GM12878 (cell line): ENCODE data around the gene SORCS2. TPM values are rescaled to one million over a fixed set of nuclear protein-coding genes. Genes with fewer than 3 reads are reported as not detected.

Experiments
- ATAC-seq: fragments of 200-7000 bp; cut with Tn5 transposase; 3 replicates; pipeline ENCODE4 v1.9.1; 2020; ENCODE audit warnings: mild to moderate bottlenecking, moderate library complexity
- BruUV-seq: library from RNA; stranded (reverse); fragments of 400-500 nt; replicated peaks from 2 replicates; lab custom pipeline; 2021; lab: Mats Ljungman, UMichigan
- CTCF ChIA-PET: fragments of 300-600 bp; sonication (Branson Sonifier 250); formaldehyde crosslinking; extraction: SDS; loops from one replicate; lab custom pipeline; 2021; ENCODE audit warnings: inconsistent platforms; lab: Yijun Ruan, JAX
- POLR2A ChIA-PET: fragments of 350-600 bp; formaldehyde crosslinking; extraction: SDS; loops from one replicate; lab custom pipeline; 2021; ENCODE audit warnings: inconsistent platforms; lab: Charles Lee
- RAD21 ChIA-PET: fragments of 300-600 bp; sonication (Branson Sonifier 250); formaldehyde crosslinking; loops from one replicate; lab custom pipeline; 2023; ENCODE audit warnings: antibody characterized with exemption; ENCODE audit not compliant: unreplicated experiment; lab: Charles Lee
- SMC1A ChIA-PET: fragments of 300-600 bp; sonication (Branson Sonifier 250); formaldehyde crosslinking; loops from one replicate; lab custom pipeline; 2023; ENCODE audit not compliant: unreplicated experiment, uncharacterized antibody; lab: Charles Lee
- DNase-seq: peaks from one replicate; pipeline ENCODE4 v3.0.0-alpha.2; 2011; ENCODE audit warnings: low read depth, low spot score
- FAIRE-seq: peaks from 3 replicates; lab custom pipeline; 2011; peaks lifted over from hg19 to GRCh38; lab: Jason Lieb, UNC
- H2AFZ ChIP-seq: 2 replicates; pipeline ENCODE4 v1.6.0; 2011; ENCODE audit warnings: low read depth, low read length, control low read depth; ENCODE audit not compliant: control insufficient read depth
- H3K27ac ChIP-seq: 2 replicates; pipeline ENCODE4 v1.5.1; 2011; ENCODE audit warnings: control low read depth; ENCODE audit not compliant: control insufficient read depth, insufficient read depth
- H3K27me3 ChIP-seq, 2 experiments: replicated peaks in 1 of 2; 2 replicates each; pipeline versions ENCODE4 v1.6.0 to v1.6.1; 2011; ENCODE audit warnings: low read length in 1 of 2; ENCODE audit not compliant: control insufficient read depth in 2 of 2, insufficient read depth in 2 of 2
- H3K36me3 ChIP-seq, 2 experiments: 2 replicates each; pipeline ENCODE4 v1.5.1; 2011; ENCODE audit warnings: low read length in 1 of 2; ENCODE audit not compliant: control insufficient read depth in 2 of 2, insufficient read depth in 2 of 2
- H3K4me1 ChIP-seq: 2 replicates; pipeline ENCODE4 v1.6.1; 2011; ENCODE audit warnings: mild to moderate bottlenecking, low read length, moderate library complexity, mixed read lengths; ENCODE audit not compliant: control insufficient read depth, insufficient read depth
- H3K4me2 ChIP-seq: 2 replicates; pipeline ENCODE4 v1.6.0; 2011; ENCODE audit warnings: control low read depth; ENCODE audit not compliant: control insufficient read depth, insufficient read depth
- H3K4me3 ChIP-seq: fragments of 200-600 bp; sonication (generic); 2 replicates; pipeline ENCODE4 v1.5.1; 2016
- H3K79me2 ChIP-seq: 2 replicates; pipeline ENCODE4 v1.6.0; 2011; ENCODE audit warnings: low read length; ENCODE audit not compliant: control insufficient read depth, insufficient read depth
- H3K9ac ChIP-seq: 2 replicates; pipeline ENCODE4 v1.8.0; 2011; ENCODE audit warnings: low read length, control low read depth, mixed read lengths; ENCODE audit not compliant: control insufficient read depth, insufficient read depth
- H3K9me3 ChIP-seq: replicated peaks from 3 replicates; pipeline ENCODE4 v1.5.1; 2011; ENCODE audit warnings: mild to moderate bottlenecking, low read length; ENCODE audit not compliant: control insufficient read depth, insufficient read depth
- H4K20me1 ChIP-seq: 2 replicates; pipeline ENCODE4 v1.6.0; 2011; ENCODE audit not compliant: control insufficient read depth, insufficient read depth
- BCL11A ChIP-seq: IDR thresholded peaks from 2 replicates; pipeline ENCODE4 v1.6.1; 2011; ENCODE audit warnings: low read depth, low read length
- BMI1 ChIP-seq: fragments of 450-650 bp; IDR thresholded peaks from 2 replicates; pipeline ENCODE4 v1.6.1; 2016; ENCODE audit warnings: mild to moderate bottlenecking, moderate library complexity, borderline replicate concordance
- BRCA1 ChIP-seq: IDR thresholded peaks from 2 replicates; pipeline ENCODE4 v1.6.1; 2011; ENCODE audit warnings: low read depth, low read length, improper control_type of control experiment
- CBX3 ChIP-seq: fragments of 200-600 bp; sonication (generic); IDR thresholded peaks from 2 replicates; pipeline ENCODE4 v1.6.1; 2016; ENCODE audit warnings: low read depth, borderline replicate concordance
- CREM ChIP-seq: IDR thresholded peaks from 2 replicates; pipeline ENCODE4 v1.6.1; 2014; ENCODE audit warnings: antibody characterized with exemption, low read depth
- ETV6 ChIP-seq, 2 experiments: fragments of 450-650 bp in 1 of 2; IDR thresholded peaks in 1 of 2; conservative IDR thresholded peaks in 1 of 2; 2 replicates each; pipeline ENCODE4 v1.6.1; 2014; ENCODE audit warnings: antibody characterized with exemption in 1 of 2, borderline replicate concordance in 1 of 2, low read depth in 1 of 2, mild to moderate bottlenecking in 1 of 2, moderate library complexity in 1 of 2
- HDAC6 ChIP-seq: fragments of 200-600 bp; sonication (generic); IDR thresholded peaks from one replicate; pipeline ENCODE4 v1.8.0; 2017; ENCODE audit warnings: antibody characterized with exemption; ENCODE audit not compliant: unreplicated experiment
- MAX ChIP-seq: IDR thresholded peaks from 2 replicates; pipeline ENCODE4 v1.6.1; 2012; ENCODE audit warnings: low read depth, low read length, improper control_type of control experiment
- MYC ChIP-seq: IDR thresholded peaks from 2 replicates; pipeline ENCODE4 v1.6.1; 2011; ENCODE audit warnings: mild to moderate bottlenecking, low read length, moderate library complexity, inconsistent platforms; ENCODE audit not compliant: insufficient read depth, insufficient replicate concordance, insufficient read length, severe bottlenecking
- RELA ChIP-seq: fragments of 450-650 bp; IDR thresholded peaks from 2 replicates; pipeline ENCODE4 v1.8.0; 2014; ENCODE audit warnings: borderline replicate concordance; ENCODE audit not compliant: partially characterized antibody
- RELB ChIP-seq: fragments of 450-650 bp; IDR thresholded peaks from 2 replicates; pipeline ENCODE4 v1.6.1; 2017; ENCODE audit warnings: low read depth, mild to moderate bottlenecking, moderate library complexity
- SIN3A ChIP-seq: IDR thresholded peaks from 2 replicates; pipeline ENCODE4 v1.6.1; 2012; ENCODE audit warnings: low read depth, low read length, improper control_type of control experiment
- SMC3 ChIP-seq: IDR thresholded peaks from 2 replicates; pipeline ENCODE4 v1.6.1; 2011; ENCODE audit warnings: low read length, improper control_type of control experiment, borderline replicate concordance
- SPI1 ChIP-seq: IDR thresholded peaks from 2 replicates; pipeline ENCODE4 v1.6.1; 2011; ENCODE audit warnings: low read depth, mild to moderate bottlenecking, low read length, moderate library complexity, borderline replicate concordance; ENCODE audit not compliant: insufficient read depth
- SUZ12 ChIP-seq: fragments of 200-600 bp; sonication (generic); IDR thresholded peaks from one replicate; pipeline ENCODE4 v1.6.1; 2018; ENCODE audit warnings: antibody characterized with exemption, mild to moderate bottlenecking; ENCODE audit not compliant: unreplicated experiment
- TCF3 ChIP-seq: IDR thresholded peaks from 2 replicates; pipeline ENCODE4 v1.6.1; 2012; ENCODE audit warnings: low read depth, mild to moderate bottlenecking, low read length, borderline replicate concordance; ENCODE audit not compliant: insufficient read depth
- YBX1 ChIP-seq: fragments of 450-650 bp; IDR thresholded peaks from 2 replicates; pipeline ENCODE4 v1.6.1; 2016; ENCODE audit warnings: antibody characterized with exemption
- ZNF217 ChIP-seq: fragments of 450-650 bp; IDR thresholded peaks from 2 replicates; pipeline ENCODE4 v1.6.1; 2017; ENCODE audit warnings: antibody characterized with exemption, mild to moderate bottlenecking
- whole genome bisulfite sequencing: methylation state at CpG from one replicate; pipeline ENCODE4 v1.1.6; 2016; ENCODE audit warnings: low lambda C conversion rate; ENCODE audit not compliant: insufficient replicate concordance, insufficient coverage; ENCODE audit errors: missing lambda C conversion rate; 5-methylcytosine and 5-hydroxymethylcytosine counted together
- in situ Hi-C: fragments of 300-500 bp; cut with MboI; formaldehyde crosslinking; loops from 9 replicates; pipeline ENCODE4 v1.14.3; 2018; ENCODE audit warnings: mixed read lengths
- intact Hi-C: fragments of 100-400 bp; cut with micrococcal nuclease; formaldehyde crosslinking; loops from one replicate; pipeline ENCODE4 v1.14.2; 2022; ENCODE audit not compliant: unreplicated experiment
- polyA plus RNA-seq, 11 experiments: library from polyadenylated mRNA; depleted of rRNA in 4 of 11; unstranded in 6 of 11; stranded (reverse) in 5 of 11; fragments of >200 nt; fragmentation: Nextera tagmentation in 4 of 11; fragmentation: Illumina TruSeq in 1 of 11; extraction: Ambion mirVana in 4 of 11; extraction: Trizol in 1 of 11; gene quantifications; 1 replicate in 1 of 11; 2 replicates in 10 of 11; pipeline versions ENCODE4 v1.2.1 to v1.2.3, GENCODE V29; 2011 to 2016; ENCODE audit warnings: inconsistent platforms in 2 of 11, missing spikeins in 2 of 11, low read depth in 1 of 11
- total RNA-seq, 4 experiments: library from RNA; depleted of rRNA in 3 of 4; stranded (reverse); fragments of >200 nt in 3 of 4; fragmentation: Illumina TruSeq in 1 of 4; extraction: Trizol in 1 of 4; gene quantifications; 2 replicates each; pipeline versions ENCODE4 v1.2.1 to v1.2.3, GENCODE V29; 2013 to 2021

Gene SORCS2
- total and polyA plus RNA-seq, 10 of the 15 experiments (the other 5 are each of a cell fraction or from before 2014, with no cell fraction given) = 0.01 to 0.15 (median 0.05) TPM; not detected in 5

- SMC1A ChIA-PET = no interaction called here
- Histone ChIP-seq H3K4me3 (no peak overlapping the region), H3K4me2 (no peak overlapping the region), H3K27me3 (no peaks in the 10 kb centered on the region), H3K4me1 (no peaks in the 10 kb centered on the region)
- TF ChIP-seq SUZ12 = no peak
- TF ChIP-seq SPI1 = no peak
- TF ChIP-seq SIN3A = no peak
- no peak for TF ChIP-seq MAX
- no peak for TF ChIP-seq BCL11A
- no peak for TF ChIP-seq HDAC6
- TF ChIP-seq RELA = no peak
- TF ChIP-seq SMC3 = no peak
- TF ChIP-seq BRCA1 = no peak
- no peak for TF ChIP-seq ZNF217
- TF ChIP-seq YBX1 = no peak
- TF ChIP-seq CREM = no peak
- no peak for TF ChIP-seq ETV6 (conservative IDR thresholded peaks at IDR 0.05 in 1 of 2, IDR thresholded peaks at IDR 0.05 in 1 of 2; ENCODE audit: borderline replicate concordance in 1 of 2, low read depth in 1 of 2)
- no peak for TF ChIP-seq RELB
- TF ChIP-seq CBX3 = no peak
- TF ChIP-seq BMI1 = no peak
- no peak for TF ChIP-seq MYC
- TF ChIP-seq TCF3 = no peak
- TF ChIP-seq, all 136 proteins: peak for 0
- intact Hi-C loops = no loop called here
- in situ Hi-C loops = no loop called here
- ChIA-PET RAD21 (no interaction called here), POLR2A (no interaction called here), CTCF (no interaction called here)
- FAIRE-seq (no peak), ATAC-seq (no peak), DNase-seq (no peak)
- Histone ChIP-seq H4K20me1 (no peaks in the 10 kb centered on the region), H3K9ac (no peak overlapping the region), H2AFZ (no peak overlapping the region), H3K79me2 (no peaks in the 10 kb centered on the region), H3K27ac (no peak overlapping the region), H3K9me3 (no peaks in the 10 kb centered on the region), H3K36me3 (no peaks in the 10 kb centered on the region)
- BruUV-seq = no TSS peak
- 9% methylated on average over 8 of the region's 8 CpGs for WGBS
Measured at GRCh38 chr4:7470522-7471128, 278.3 kb downstream of the SORCS2 start.
